HG03342 (cell line): ENCODE measurements around the gene FARP1.

Source experiments
- ATAC-seq: cut with Tn5 transposase; IDR thresholded peaks from one replicate; pipeline ENCODE4 v1.9.1; 2021; ENCODE audit warnings: mild to moderate bottlenecking, moderate library complexity; ENCODE audit not compliant: unreplicated experiment

The FARP1 gene

DNA sequence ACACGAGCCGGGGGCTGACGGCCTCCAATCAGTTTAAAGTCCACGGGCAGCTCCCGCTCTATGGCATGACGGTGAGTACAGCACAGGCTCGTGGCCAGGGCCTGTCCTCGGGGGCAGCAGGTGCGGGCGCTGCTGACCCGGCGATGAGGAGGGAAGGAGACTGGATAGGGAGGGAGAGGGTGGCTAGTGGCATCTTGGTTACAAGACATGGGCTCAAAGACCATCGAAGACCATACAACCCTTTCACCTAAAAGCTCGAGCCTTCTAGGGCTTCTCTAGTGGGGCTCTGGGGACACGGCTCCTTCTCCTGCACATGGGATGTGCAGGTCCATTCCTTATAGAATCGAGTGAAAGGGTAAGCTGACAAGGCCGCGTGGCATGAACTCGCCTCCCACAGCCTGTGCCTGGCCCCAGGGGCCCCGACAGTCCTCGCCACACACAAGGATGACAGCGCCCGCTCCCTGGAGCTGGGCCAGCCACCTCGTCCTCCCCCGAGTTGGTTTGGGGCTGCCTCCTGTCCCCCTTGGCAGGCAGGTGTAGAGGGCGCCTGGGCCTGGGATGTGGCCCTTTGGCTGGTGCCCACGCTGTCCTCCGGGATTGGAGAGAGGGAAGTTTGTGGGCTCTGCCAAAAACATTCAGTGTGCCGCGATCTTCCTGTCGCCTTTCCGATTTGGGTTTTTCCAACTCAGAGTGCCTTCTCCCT is 296.4 kb downstream of the FARP1 start:
- ATAC-seq = no peak

- no peak for ATAC-seq
These were observed 297.0 kb downstream of the FARP1 start for GRCh38 chr13:98439896-98440295.

- no peak for ATAC-seq
These were observed 297.6 kb downstream of the FARP1 start for GRCh38 chr13:98440390-98441055.

DNA sequence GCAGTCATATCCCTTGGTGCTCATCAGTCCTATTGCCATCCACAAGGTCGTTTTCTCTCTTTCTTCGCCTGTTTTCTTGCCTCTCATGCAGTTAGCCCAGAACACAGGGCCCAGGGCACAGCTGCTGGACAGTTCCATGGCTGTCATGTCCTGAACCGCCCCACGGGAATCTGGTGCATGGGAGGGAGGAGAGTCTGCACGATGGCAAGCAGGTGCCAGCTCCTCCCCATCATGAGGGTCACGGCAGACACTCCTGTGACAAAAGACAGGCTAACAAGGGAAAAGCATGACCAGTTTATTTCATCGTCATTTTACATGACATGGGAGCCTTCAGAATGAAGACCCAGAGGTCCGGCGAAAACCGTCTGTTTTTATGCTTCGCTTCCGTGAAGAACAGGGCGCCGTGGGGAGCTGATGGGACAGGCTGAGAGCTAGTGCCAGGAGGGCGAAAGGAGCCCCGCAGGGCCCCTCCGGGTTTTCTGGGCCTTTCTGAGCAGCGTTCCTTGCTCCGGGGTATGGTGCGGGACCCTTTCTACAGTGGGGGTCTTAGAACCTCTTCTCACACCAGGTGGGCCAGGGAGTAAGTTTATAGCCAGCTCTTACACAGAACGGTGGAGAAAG is 298.3 kb downstream of the FARP1 start:
- no peak for ATAC-seq

- no peak for ATAC-seq
These were observed 299.7 kb downstream of the FARP1 start for GRCh38 chr13:98442391-98443230.

DNA sequence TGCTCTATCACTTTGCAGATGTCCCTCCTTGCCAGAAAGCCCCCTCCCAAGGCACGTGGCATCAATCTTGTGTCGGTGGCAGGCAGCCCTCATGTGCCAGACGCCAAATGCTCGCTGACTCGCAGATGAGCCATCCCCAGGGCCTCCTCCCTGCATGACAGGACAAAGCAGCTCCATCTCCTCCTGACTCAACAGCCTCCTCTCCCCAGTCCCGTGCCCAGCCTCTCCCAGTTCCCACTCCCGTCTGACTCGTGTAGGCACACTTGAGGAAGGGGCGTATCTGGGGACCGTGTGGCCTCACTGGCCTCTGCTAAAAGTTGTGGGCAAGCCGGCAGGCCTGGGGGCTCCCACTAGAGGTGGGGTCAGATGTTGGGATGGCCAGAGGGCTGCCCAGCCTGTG is 300.4 kb downstream of the FARP1 start:
- no peak for ATAC-seq

- no peak for ATAC-seq
These were observed 301.0 kb downstream of the FARP1 start for GRCh38 chr13:98443800-98444325.

DNA sequence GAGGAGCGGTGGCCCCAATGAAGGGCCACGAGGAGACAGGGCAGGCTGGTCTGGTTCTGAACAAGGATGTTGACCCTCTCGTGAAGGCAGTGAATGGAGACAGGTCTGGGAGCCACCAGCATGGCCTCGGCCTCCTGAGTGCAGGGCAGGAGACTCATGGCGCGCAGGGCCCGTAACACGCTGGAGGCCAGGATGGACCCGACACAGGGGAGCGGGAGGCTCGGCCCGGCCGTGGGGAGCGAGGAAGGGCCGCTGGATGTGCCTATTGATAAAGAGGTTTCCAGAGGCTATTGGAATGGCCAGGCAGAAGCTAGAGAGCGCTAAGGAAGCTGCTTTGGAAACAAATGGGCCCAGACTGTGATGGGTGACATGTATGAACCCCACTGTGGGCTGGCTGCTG is 301.5 kb downstream of the FARP1 start:
- ATAC-seq = no peak

DNA sequence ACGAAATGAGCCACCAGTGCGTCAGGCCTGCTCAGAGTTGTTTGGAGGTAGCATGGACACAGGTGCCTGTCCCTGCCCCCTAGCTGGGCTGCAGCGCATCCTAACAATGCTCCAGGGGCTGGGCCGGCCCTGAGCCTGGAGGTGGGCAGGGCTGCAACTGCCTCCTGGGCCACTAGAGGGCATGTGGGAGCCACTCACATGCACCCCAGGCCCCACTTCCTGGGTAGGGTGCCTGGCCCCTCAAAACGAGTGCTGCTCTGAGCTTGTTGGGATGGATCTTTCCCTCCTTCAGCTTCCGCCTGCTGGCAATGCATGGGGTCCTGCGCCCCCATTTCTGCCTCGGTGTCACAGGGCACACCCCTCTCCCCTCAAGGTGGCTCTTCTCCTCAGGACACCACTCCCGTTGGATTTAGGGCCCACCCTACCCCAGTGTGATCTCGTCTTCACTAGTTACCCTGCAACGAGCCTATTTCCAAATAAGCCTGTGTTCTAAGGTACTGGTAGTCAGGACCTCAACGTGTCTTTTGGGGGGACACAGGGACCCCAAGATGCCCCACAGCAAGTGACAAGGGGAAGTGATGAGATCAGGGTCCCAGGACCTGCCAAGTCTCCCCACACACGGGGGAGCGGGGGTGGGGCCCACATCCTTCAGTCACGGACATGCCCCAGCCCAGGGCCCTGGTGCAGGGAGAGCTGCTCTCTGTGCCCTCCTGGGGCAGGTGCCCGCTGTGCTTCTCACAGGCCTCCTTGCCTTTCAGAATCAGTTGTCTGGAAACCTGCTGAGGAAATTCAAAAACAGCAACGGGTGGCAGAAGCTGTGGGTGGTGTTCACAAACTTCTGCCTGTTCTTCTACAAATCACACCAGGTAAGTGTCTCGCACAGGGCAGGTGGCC is 302.7 kb downstream of the FARP1 start:
- ATAC-seq = peak; percentile 95

- ATAC-seq = no peak
These were observed 303.3 kb downstream of the FARP1 start for GRCh38 chr13:98446234-98446621.

- ATAC-seq = no peak
These were observed 304.2 kb downstream of the FARP1 start for GRCh38 chr13:98447130-98447529.

DNA sequence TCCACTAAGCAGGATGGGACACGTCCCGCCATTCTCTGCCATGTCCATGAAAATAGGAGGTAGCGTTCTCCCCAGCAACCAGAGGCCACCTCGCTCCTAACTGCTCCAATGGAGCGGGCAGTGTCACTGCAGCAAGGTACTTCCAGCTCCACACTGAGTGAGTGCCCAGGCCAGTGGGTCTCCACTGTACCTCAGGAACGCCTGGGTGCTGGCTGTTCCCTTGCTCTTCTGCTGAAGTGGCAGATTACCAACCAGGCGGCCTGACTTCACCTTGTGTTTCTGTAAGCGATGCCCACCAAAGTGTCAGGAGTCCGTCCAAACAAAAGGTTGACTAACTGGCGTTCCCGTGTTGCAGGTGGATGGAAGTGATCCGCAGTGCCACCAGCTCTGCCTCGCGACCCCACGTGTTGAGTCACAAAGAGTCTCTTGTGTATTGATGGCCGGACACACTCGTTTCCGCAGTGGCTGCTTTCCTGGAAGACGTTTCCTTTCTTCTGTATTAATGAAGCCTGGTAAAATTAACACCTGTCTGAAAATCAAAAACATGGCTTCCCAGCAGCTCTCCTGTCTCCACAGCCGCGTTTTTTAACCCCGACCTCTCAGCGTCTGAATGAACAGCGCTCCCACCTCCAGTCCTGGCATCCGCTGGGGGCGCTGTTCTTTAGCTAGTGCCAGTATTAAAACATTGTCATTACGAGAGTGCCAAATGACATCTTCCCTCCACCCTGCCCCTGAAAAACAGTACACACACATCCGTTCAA is 305.2 kb downstream of the FARP1 start:
- ATAC-seq = no peak

DNA sequence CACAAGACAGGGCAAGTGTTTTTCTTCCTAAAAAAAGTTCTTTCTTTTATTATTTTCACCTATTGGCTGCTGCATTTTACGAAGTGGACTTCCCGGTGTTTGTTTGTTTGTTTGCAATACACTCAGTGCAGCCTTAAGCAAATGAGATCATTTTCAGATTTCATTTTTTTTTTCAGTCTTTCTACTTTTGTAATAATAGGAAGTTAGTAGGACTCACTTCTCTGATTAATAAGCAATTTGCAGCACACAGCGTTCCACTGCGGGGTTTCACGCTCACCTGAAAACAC is 305.7 kb downstream of the FARP1 start:
- ATAC-seq = no peak

- no peak for ATAC-seq
These were observed 306.4 kb downstream of the FARP1 start for GRCh38 chr13:98449273-98449672.

DNA sequence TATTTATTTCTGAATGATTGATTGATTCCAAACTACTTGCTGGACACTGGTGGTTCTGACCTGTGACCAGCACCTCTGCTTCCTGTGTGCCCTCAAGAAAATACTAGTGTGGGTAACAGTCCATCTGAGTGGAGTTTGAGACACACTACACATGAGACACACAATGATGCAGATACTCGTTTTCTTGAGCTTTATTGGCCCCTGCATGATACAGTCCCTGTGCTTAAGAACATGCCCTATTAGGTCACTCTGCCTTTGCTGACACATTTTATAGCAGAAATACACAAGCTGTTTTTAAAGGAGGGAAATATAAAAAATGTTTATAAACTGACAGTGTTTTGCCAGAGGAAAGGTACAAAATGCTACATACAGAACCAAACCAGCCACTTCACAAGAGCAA is 307.1 kb downstream of the FARP1 start:
- ATAC-seq = no peak

DNA sequence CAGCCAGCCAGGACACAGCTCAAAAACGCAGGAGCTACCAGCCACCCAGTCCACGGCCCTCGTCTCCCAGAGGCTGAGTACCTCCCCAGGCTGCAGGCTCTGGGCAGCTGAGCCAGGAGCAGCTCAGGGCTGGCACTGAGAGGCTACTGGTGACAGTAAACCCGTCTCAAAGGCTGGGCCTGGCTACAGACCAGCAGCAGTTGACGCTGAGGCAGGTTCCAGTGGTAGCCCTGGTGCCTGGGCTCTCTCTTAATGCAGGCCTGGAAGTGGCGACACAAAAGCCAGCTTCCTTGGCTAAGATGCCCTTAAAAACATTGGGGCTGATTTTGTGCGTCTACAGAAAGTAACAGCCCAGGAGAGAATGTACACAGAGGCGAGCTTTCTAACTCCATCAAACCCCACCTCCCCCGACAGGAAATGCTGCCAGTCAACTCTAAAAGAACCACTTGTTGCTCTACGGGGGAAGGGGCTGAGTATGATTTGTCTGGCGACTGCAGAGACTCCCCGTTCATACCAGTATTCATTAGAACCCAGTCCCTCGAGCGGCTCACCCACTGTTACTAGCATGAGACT is 307.7 kb downstream of the FARP1 start:
- ATAC-seq = no peak

DNA sequence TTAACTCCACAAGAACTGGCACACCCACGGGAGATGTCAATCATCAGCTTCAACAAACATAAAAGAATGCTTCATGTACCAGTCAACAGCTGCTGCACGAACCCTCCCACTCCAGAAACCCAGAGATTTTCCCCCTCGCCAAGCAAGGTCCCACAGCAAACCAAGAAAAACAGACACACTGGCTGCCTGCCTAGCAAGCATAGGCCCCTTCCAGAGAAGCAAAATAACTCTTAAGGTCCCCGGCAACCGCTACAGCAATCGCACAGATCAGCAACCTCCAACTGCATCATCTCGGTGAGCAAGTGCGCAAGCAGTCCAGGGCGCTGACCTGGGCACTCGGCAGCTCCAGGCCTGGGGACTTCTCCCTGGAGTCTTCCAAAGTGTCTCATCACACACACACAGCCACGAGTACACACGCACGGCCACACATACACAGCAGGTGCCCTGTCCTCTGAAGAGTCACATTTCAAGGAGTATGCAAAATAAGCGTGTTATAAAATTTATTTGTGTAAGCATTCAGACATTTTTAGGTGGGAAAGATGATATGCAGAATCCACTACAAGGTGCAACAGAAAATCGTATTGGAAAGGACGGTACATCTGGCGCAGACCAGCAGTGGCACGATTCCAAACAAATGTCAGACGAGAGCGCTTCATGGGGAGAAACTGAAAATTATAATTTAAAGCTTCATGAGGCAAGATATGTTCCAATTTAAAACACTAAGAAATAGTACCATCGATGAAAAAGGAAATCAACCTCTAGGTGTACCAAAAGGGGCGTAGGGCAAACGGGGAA is 309.0 kb downstream of the FARP1 start:
- ATAC-seq = no peak
